Measurements from ENCODE around the gene ABHD2. TPM values are rescaled to one million over a fixed set of nuclear protein-coding genes. Genes with fewer than 3 reads are reported as not detected.

ABHD2 gene
- total RNA-seq, 6 donors from 2014 or later: 84.1 to 230 (median 174) TPM

GRCh38 chr15:89179966-89180875 is 92.0 kb downstream of the ABHD2 start:
- Histone ChIP-seq H3K4me1 (no peaks in the 10 kb centered on the region), H3K9me3 (no peaks in the 10 kb centered on the region), H3K27ac (no peak overlapping the region), H3K4me3 (no peak overlapping the region), H3K36me3 (peaks cover 22 to 68% (median 51%) of the 10 kb centered on the region in 4 donors), H3K27me3 (no peaks in the 10 kb centered on the region)
- WGBS, 2 donors: 76 to 80% methylated on average over 5 of the region's 5 CpGs
- ATAC-seq (ENCODE audit: low FRiP score in 2 of 2) (no peak), DNase-seq (no peak)
- no peak for TF ChIP-seq POLR2A (IDR thresholded peaks at IDR 0.05)
- TF ChIP-seq EP300 (IDR thresholded peaks at IDR 0.05): no peak
- no peak for TF ChIP-seq CTCF (IDR thresholded peaks at IDR 0.05)
- no peak for TF ChIP-seq POLR2AphosphoS5 (IDR thresholded peaks at IDR 0.05)

DNA sequence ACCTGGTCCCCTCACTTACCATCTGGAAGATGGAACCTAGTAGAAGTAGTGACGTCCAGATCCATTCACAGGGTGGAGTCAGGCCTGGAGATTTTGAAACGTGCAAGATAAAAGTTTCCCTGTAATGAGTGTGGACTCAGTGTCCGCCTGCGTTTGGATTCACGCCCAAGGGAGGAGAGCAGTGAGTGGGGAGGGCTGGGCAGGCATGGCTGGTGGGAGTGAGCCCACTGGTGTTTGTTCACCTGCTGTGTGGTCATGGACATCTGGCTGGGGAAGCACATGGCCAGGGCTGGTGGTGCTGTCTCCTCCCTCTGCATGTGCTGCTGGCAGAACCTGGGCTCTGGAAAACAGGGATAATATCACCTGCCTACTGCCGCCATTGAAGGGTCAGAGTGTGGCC is 96.1 kb downstream of the ABHD2 start:
- Histone ChIP-seq H3K27me3 (no peaks in the 10 kb centered on the region), H3K9me3 (no peaks in the 10 kb centered on the region), H3K36me3 (peaks cover 10 to 71% (median 54%) of the 10 kb centered on the region in 4 donors), H3K4me1 (peaks cover 0 to 10% (median 5%) of the 10 kb centered on the region in 4 donors), H3K4me3 (no peak overlapping the region), H3K27ac (no peak overlapping the region)
- ATAC-seq (ENCODE audit: low FRiP score in 2 of 2) (peak in 1 of 2 donors; percentile 13), DNase-seq (peak in 1 of 2 donors; percentile 3)
- 68 to 79% methylated on average over 5 to 6 of the region's 6 CpGs for WGBS, 2 donors
- TF ChIP-seq EP300 (IDR thresholded peaks at IDR 0.05): no peak
- TF ChIP-seq CTCF (IDR thresholded peaks at IDR 0.05): no peak
- TF ChIP-seq POLR2A (IDR thresholded peaks at IDR 0.05): no peak
- no peak for TF ChIP-seq POLR2AphosphoS5 (IDR thresholded peaks at IDR 0.05)

DNA sequence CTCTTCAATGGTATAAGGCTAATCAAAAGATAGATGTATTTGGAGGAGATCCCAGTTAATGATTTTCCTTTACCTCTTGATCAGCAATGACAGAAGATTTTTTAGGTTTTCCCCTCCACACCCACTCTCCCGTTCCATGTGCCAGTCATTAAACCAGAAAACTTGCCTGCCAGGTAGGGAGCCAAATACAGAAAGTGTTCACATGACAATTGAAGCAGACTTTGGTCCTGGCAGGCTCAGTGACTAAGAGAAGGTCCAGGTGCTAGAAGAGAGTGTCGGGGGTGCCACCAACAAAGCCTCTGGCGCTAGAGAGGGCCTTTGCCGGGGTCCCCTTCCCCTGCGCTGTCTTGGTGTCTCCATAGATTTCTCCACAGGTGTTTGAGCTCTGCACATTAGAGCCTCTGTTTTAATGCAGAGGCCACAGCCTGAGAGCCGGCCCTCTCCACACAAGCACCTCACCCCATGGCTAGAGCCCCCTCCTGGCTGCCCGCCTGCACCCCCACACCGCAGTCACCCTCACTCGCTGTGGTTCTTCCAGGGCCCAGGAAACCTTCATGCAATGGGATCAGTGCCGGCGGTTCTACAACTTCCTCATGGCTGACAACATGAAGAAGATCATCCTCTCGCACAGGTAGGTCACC is 96.8 kb downstream of the ABHD2 start:
- Histone ChIP-seq H3K9me3 (no peaks in the 10 kb centered on the region), H3K27ac (no peak overlapping the region), H3K4me3 (no peak overlapping the region), H3K36me3 (peaks cover 7 to 73% (median 56%) of the 10 kb centered on the region in 4 donors), H3K4me1 (peaks cover 0 to 11% (median 7%) of the 10 kb centered on the region in 4 donors), H3K27me3 (no peaks in the 10 kb centered on the region)
- DNase-seq: peak in 1 of 2 donors; percentile 53
- 96 to 97% methylated on average over 11 to 12 of the region's 12 CpGs for WGBS, 2 donors
- no peak for ATAC-seq (ENCODE audit: low FRiP score in 2 of 2)
- TF ChIP-seq EP300 (IDR thresholded peaks at IDR 0.05) (no peak), POLR2AphosphoS5 (IDR thresholded peaks at IDR 0.05) (no peak), CTCF (IDR thresholded peaks at IDR 0.05) (no peak), POLR2A (IDR thresholded peaks at IDR 0.05) (no peak)

DNA sequence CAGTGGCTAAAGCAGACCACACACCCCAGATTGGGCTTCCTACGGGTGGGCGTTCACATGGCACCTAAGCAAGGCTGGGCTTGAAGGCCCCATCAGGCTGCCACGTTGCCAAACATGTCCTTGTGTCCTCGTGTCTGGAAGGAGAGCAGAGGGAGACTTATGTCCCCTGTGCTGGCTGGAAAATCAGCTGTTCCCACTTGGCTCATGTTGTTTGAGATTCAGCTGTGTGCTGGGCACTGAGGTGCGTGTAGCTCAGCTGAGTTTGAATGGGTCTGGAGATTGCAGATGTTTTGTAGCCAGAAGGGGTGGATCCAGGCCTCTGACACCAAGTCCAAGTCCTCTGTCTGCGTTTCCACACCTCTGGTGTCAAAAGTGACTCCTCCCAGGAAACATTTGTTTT is 98.5 kb downstream of the ABHD2 start:
- Histone ChIP-seq H3K36me3 (peaks cover 13 to 76% (median 68%) of the 10 kb centered on the region in 4 donors), H3K27ac (peak overlapping the region in 1 of 4 donors; percentile 9), H3K27me3 (no peaks in the 10 kb centered on the region), H3K4me1 (peaks cover 0 to 12% (median 7%) of the 10 kb centered on the region in 4 donors), H3K9me3 (no peaks in the 10 kb centered on the region), H3K4me3 (no peak overlapping the region)
- TF ChIP-seq POLR2AphosphoS5 (IDR thresholded peaks at IDR 0.05) (no peak), CTCF (IDR thresholded peaks at IDR 0.05) (no peak), POLR2A (IDR thresholded peaks at IDR 0.05) (no peak), EP300 (IDR thresholded peaks at IDR 0.05) (no peak)
- no peak for ATAC-seq (ENCODE audit: low FRiP score in 2 of 2)
- DNase-seq: no peak
- WGBS, 2 donors: 80 to 82% methylated on average over 6 of the region's 6 CpGs

Measured in upper lobe of left lung (tissue), 6 donors.